IMR-90 (cell line): ENCODE measurements around the gene THOP1. TPM values are rescaled to one million over a fixed set of nuclear protein-coding genes. Genes with fewer than 3 reads are reported as not detected.

Source experiments
- ATAC-seq: fragments of 200-7000 bp; cut with Tn5 transposase; 2 replicates; pipeline ENCODE4 v1.9.1; 2020; ENCODE audit warnings: low read depth, mild to moderate bottlenecking, moderate library complexity
- BruUV-seq: library from RNA; stranded (reverse); fragments of 400-500 nt; replicated peaks from 2 replicates; lab custom pipeline; 2021; lab: Mats Ljungman, UMichigan
- CTCF ChIA-PET: fragments of 300-600 bp; formaldehyde crosslinking; extraction: SDS; loops from one replicate; lab custom pipeline; 2021; ENCODE audit warnings: antibody characterized with exemption; lab: Yijun Ruan, JAX
- POLR2A ChIA-PET: fragments of 300-600 bp; sonication (Branson Sonifier 250); formaldehyde crosslinking; loops from one replicate; lab custom pipeline; 2022; ENCODE audit warnings: antibody characterized with exemption; ENCODE audit not compliant: unreplicated experiment; lab: Charles Lee
- DNase-seq: peaks from one replicate; pipeline ENCODE4 v3.0.0; 2013
- H2AFZ ChIP-seq: replicated peaks from 2 replicates; pipeline ENCODE3; 2013; ENCODE audit warnings: low read length, mild to moderate bottlenecking; ENCODE audit not compliant: poor library complexity
- H2AK5ac ChIP-seq: 2 replicates; pipeline ENCODE4 v1.6.1; 2013; ENCODE audit warnings: low read depth, low read length, inconsistent platforms
- H2AK9ac ChIP-seq: replicated peaks from 2 replicates; pipeline ENCODE3; 2013; ENCODE audit warnings: mild to moderate bottlenecking, low read depth, low read length, moderate library complexity; ENCODE audit not compliant: poor library complexity
- H2BK120ac ChIP-seq: 2 replicates; pipeline ENCODE4 v1.6.1; 2013; ENCODE audit warnings: low read depth, low read length, inconsistent platforms
- H2BK15ac ChIP-seq: 3 replicates; pipeline ENCODE4 v1.6.1; 2013; ENCODE audit warnings: low read depth, low read length, inconsistent platforms
- H2BK20ac ChIP-seq: 2 replicates; pipeline ENCODE4 v1.6.1; 2013; ENCODE audit warnings: low read depth, mild to moderate bottlenecking, inconsistent platforms, low read length, moderate library complexity
- H2BK5ac ChIP-seq: 2 replicates; pipeline ENCODE4 v1.6.1; 2013; ENCODE audit warnings: mild to moderate bottlenecking, low read depth, low read length, inconsistent platforms; ENCODE audit not compliant: poor library complexity, severe bottlenecking
- H3K14ac ChIP-seq: replicated peaks from 2 replicates; pipeline ENCODE4 v1.6.1; 2013; ENCODE audit warnings: low read depth, low read length, inconsistent platforms
- H3K18ac ChIP-seq: 2 replicates; pipeline ENCODE4 v1.6.1; 2013; ENCODE audit warnings: low read depth, low read length, control low read depth
- H3K23ac ChIP-seq: 2 replicates; pipeline ENCODE4 v1.6.1; 2013; ENCODE audit warnings: low read depth, low read length, inconsistent platforms
- H3K27ac ChIP-seq: 2 replicates; pipeline ENCODE4 v1.5.1; 2013; ENCODE audit warnings: mild to moderate bottlenecking, control low read depth, low read length; ENCODE audit not compliant: insufficient read depth
- H3K27me3 ChIP-seq: 2 replicates; pipeline ENCODE4 v1.6.1; 2013; ENCODE audit warnings: low read length; ENCODE audit not compliant: control insufficient read depth, insufficient read depth
- H3K36me3 ChIP-seq: 2 replicates; pipeline ENCODE4 v1.6.1; 2013; ENCODE audit warnings: low read length, mixed read lengths; ENCODE audit not compliant: control insufficient read depth, insufficient read depth
- H3K4ac ChIP-seq: 2 replicates; pipeline ENCODE4 v1.6.1; 2013; ENCODE audit warnings: low read depth, low read length, inconsistent platforms
- H3K4me1 ChIP-seq: 2 replicates; pipeline ENCODE4 v1.6.1; 2013; ENCODE audit warnings: low read length, mixed read lengths; ENCODE audit not compliant: control insufficient read depth, insufficient read depth
- H3K4me2 ChIP-seq: 2 replicates; pipeline ENCODE4 v1.6.1; 2013; ENCODE audit warnings: low read depth, mild to moderate bottlenecking, control low read depth, low read length, moderate library complexity
- H3K4me3 ChIP-seq: 2 replicates; pipeline ENCODE4 v1.5.1; 2013; ENCODE audit warnings: low read depth, mild to moderate bottlenecking, control low read depth, low read length, moderate library complexity; ENCODE audit not compliant: insufficient read depth
- H3K56ac ChIP-seq: 2 replicates; pipeline ENCODE4 v1.6.1; 2013; ENCODE audit warnings: low read length, inconsistent platforms; ENCODE audit not compliant: insufficient read depth; ENCODE audit errors: extremely low read depth
- H3K79me1 ChIP-seq, 2 experiments: 2 replicates each; pipeline ENCODE4 v1.6.1; 2013; ENCODE audit warnings: low read length in 2 of 2, inconsistent platforms in 1 of 2, low read depth in 1 of 2
- H3K9ac ChIP-seq: 2 replicates; pipeline ENCODE4 v1.6.1; 2013; ENCODE audit warnings: low read depth, low read length, control low read depth
- H3K9me1 ChIP-seq: 2 replicates; pipeline ENCODE4 v1.6.1; 2013; ENCODE audit warnings: low read length, inconsistent platforms; ENCODE audit not compliant: insufficient read depth
- H3K9me3 ChIP-seq: 2 replicates; pipeline ENCODE4 v1.6.1; 2013; ENCODE audit warnings: low read length; ENCODE audit not compliant: control insufficient read depth, insufficient read depth
- H4K20me1 ChIP-seq: 2 replicates; pipeline ENCODE4 v1.6.1; 2013; ENCODE audit warnings: low read length, inconsistent platforms; ENCODE audit not compliant: insufficient read depth
- H4K5ac ChIP-seq: 2 replicates; pipeline ENCODE4 v1.6.1; 2013; ENCODE audit warnings: mild to moderate bottlenecking, low read depth, low read length, control low read depth
- H4K8ac ChIP-seq, 2 experiments: 2 replicates each; pipeline ENCODE4 v1.6.1; 2013; ENCODE audit warnings: low read depth in 2 of 2, low read length in 2 of 2, control low read depth in 1 of 2, inconsistent platforms in 1 of 2
- H4K91ac ChIP-seq: 2 replicates; pipeline ENCODE4 v1.6.1; 2013; ENCODE audit warnings: low read depth, low read length, inconsistent platforms; ENCODE audit not compliant: insufficient read depth
- BHLHE40 ChIP-seq: fragments of 150-350 bp; IDR thresholded peaks from 2 replicates; pipeline ENCODE4 v1.6.1; 2016; ENCODE audit warnings: mild to moderate bottlenecking, low read depth, low read length
- CEBPB ChIP-seq: IDR thresholded peaks from 2 replicates; pipeline ENCODE4 v1.6.1; 2012; ENCODE audit warnings: low read depth, low read length, improper control_type of control experiment
- CHD1 ChIP-seq: IDR thresholded peaks from 2 replicates; pipeline ENCODE4 v1.6.1; 2012; ENCODE audit warnings: low read depth, low read length, improper control_type of control experiment
- FOS ChIP-seq: fragments of 150-350 bp; IDR thresholded peaks from 2 replicates; pipeline ENCODE4 v1.6.1; 2016; ENCODE audit warnings: low read depth, low read length
- MAFK ChIP-seq: IDR thresholded peaks from 2 replicates; pipeline ENCODE4 v1.6.1; 2012; ENCODE audit warnings: low read depth, low read length, improper control_type of control experiment
- MAZ ChIP-seq: IDR thresholded peaks from 2 replicates; pipeline ENCODE4 v1.6.1; 2012; ENCODE audit warnings: low read depth, mild to moderate bottlenecking, low read length, improper control_type of control experiment, moderate library complexity, borderline replicate concordance
- MXI1 ChIP-seq: IDR thresholded peaks from 2 replicates; pipeline ENCODE4 v1.6.1; 2012; ENCODE audit warnings: low read depth, mild to moderate bottlenecking, low read length, moderate library complexity, borderline replicate concordance
- NFE2L2 ChIP-seq: fragments of 150-350 bp; IDR thresholded peaks from 2 replicates; pipeline ENCODE4 v1.6.1; 2016; ENCODE audit warnings: low read depth, mild to moderate bottlenecking, low read length
- POLR2A ChIP-seq: IDR thresholded peaks from 2 replicates; pipeline ENCODE4 v1.6.1; 2012; ENCODE audit warnings: mild to moderate bottlenecking, low read depth, low read length
- RAD21 ChIP-seq: IDR thresholded peaks from 2 replicates; pipeline ENCODE4 v1.6.1; 2012; ENCODE audit warnings: low read length, improper control_type of control experiment
- RCOR1 ChIP-seq: IDR thresholded peaks from 2 replicates; pipeline ENCODE4 v1.6.1; 2012; ENCODE audit warnings: mild to moderate bottlenecking, low read length, improper control_type of control experiment; ENCODE audit not compliant: insufficient replicate concordance
- RFX5 ChIP-seq: IDR thresholded peaks from 2 replicates; pipeline ENCODE4 v1.8.0; 2012; ENCODE audit warnings: low read depth, mild to moderate bottlenecking, low read length, moderate library complexity
- SMC3 ChIP-seq: fragments of 150-350 bp; IDR thresholded peaks from 2 replicates; pipeline ENCODE4 v1.6.1; 2016; ENCODE audit warnings: low read depth, mild to moderate bottlenecking, antibody characterized with exemption, low read length, moderate library complexity
- USF2 ChIP-seq: fragments of 150-350 bp; IDR thresholded peaks from 2 replicates; pipeline ENCODE4 v1.6.1; 2017; ENCODE audit warnings: mild to moderate bottlenecking, antibody characterized with exemption, low read length, low read depth
- WGBS, 2 experiments: methylation state at CpG; one replicate each; pipeline versions ENCODE4 v1.1.5 to v1.1.7; 2013; ENCODE audit warnings: missing lambda C conversion rate in 2 of 2; ENCODE audit not compliant: insufficient read length in 1 of 2; ENCODE audit errors: extremely low coverage in 2 of 2; 5-methylcytosine and 5-hydroxymethylcytosine counted together
- dilution Hi-C: fragments of 300-500 bp; cut with HindIII; formaldehyde crosslinking; loops from one replicate; pipeline ENCODE4 v1.14.3; 2018; ENCODE audit warnings: low sequenced_read_pairs; ENCODE audit not compliant: unreplicated experiment
- in situ Hi-C: fragments of 300-500 bp; cut with MboI; formaldehyde crosslinking; loops from 3 replicates; pipeline ENCODE4 v1.14.3; 2019; ENCODE audit warnings: low sequenced_read_pairs, inconsistent platforms, mixed read lengths
- intact Hi-C: fragments of 100-400 bp; cut with micrococcal nuclease; formaldehyde crosslinking; loops from 2 replicates; pipeline ENCODE4 v1.10.0; 2022
- polyA plus RNA-seq, 3 experiments: library from polyadenylated mRNA; depleted of rRNA; stranded (reverse); fragments of >200 nt; gene quantifications; 2 replicates each; pipeline ENCODE4 v1.2.3, GENCODE V29; 2012; ENCODE audit warnings: low replicate concordance in 1 of 3
- total RNA-seq: library from RNA; depleted of rRNA; stranded (reverse); fragments of >200 nt; gene quantifications from 2 replicates; pipeline ENCODE4 v1.2.3, GENCODE V29; 2012
- TF ChIP-seq, protein P1 (sequence below): conservative IDR thresholded peaks from 2 replicates; pipeline ENCODE4 v1.5.1; 2012; ENCODE audit warnings: mild to moderate bottlenecking, low read depth, low read length, improper control_type of control experiment
- TF ChIP-seq, protein P2 (sequence below): fragments of 150-350 bp; IDR thresholded peaks from 2 replicates; pipeline ENCODE4 v1.6.1; 2016; ENCODE audit warnings: low read depth, mild to moderate bottlenecking, low read length, moderate library complexity, borderline replicate concordance

Gene THOP1
- total and polyA plus RNA-seq, 2 of the 4 experiments (the other 2 are of a cell fraction) = 57.5 to 91.9 TPM

GRCh38 chr19:2779121-2779740 lies 6.1 kb upstream of the THOP1 start:
- H3K4ac ChIP-seq = no peak overlapping the region
- WGBS, 2 experiments = 84% methylated on average over 7 of the region's 14 CpGs; no CpG with 5 or more reads in 1 of the 2 experiments
- dilution Hi-C loops (no loop called here), intact Hi-C loops (no loop called here), in situ Hi-C loops (no loop called here)
- H3K27ac ChIP-seq = no peak overlapping the region
- CTCF ChIA-PET = no interaction called here
- H3K23ac ChIP-seq = no peak overlapping the region
- H3K4me2 ChIP-seq = no peak overlapping the region
- H2AK9ac ChIP-seq = no peak overlapping the region
- peaks cover 4% of the 10 kb centered on the region; the same call in 1 of the 2 replicates for H3K4me1 ChIP-seq
- H2BK5ac ChIP-seq = no peak overlapping the region
- no peak overlapping the region for H2BK20ac ChIP-seq
- TF ChIP-seq RFX5 (no peak), BHLHE40 (no peak), USF2 (no peak), FOS (no peak), RCOR1 (no peak), MAFK (no peak), RAD21 (no peak), MXI1 (no peak), MAZ (no peak), CEBPB (no peak), NFE2L2 (no peak), CHD1 (no peak), POLR2A (no peak), SMC3 (no peak)
- TF ChIP-seq, protein P1, sequence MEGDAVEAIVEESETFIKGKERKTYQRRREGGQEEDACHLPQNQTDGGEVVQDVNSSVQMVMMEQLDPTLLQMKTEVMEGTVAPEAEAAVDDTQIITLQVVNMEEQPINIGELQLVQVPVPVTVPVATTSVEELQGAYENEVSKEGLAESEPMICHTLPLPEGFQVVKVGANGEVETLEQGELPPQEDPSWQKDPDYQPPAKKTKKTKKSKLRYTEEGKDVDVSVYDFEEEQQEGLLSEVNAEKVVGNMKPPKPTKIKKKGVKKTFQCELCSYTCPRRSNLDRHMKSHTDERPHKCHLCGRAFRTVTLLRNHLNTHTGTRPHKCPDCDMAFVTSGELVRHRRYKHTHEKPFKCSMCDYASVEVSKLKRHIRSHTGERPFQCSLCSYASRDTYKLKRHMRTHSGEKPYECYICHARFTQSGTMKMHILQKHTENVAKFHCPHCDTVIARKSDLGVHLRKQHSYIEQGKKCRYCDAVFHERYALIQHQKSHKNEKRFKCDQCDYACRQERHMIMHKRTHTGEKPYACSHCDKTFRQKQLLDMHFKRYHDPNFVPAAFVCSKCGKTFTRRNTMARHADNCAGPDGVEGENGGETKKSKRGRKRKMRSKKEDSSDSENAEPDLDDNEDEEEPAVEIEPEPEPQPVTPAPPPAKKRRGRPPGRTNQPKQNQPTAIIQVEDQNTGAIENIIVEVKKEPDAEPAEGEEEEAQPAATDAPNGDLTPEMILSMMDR = no peak
- TF ChIP-seq, protein P2, sequence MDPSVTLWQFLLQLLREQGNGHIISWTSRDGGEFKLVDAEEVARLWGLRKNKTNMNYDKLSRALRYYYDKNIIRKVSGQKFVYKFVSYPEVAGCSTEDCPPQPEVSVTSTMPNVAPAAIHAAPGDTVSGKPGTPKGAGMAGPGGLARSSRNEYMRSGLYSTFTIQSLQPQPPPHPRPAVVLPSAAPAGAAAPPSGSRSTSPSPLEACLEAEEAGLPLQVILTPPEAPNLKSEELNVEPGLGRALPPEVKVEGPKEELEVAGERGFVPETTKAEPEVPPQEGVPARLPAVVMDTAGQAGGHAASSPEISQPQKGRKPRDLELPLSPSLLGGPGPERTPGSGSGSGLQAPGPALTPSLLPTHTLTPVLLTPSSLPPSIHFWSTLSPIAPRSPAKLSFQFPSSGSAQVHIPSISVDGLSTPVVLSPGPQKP = no peak
- no peak overlapping the region for H4K5ac ChIP-seq
- H3K56ac ChIP-seq = no peak overlapping the region
- BruUV-seq = no TSS peak
- no peak for ATAC-seq
- no peak for DNase-seq
- H4K8ac ChIP-seq = no peak overlapping the region
- H3K9me1 ChIP-seq = peaks cover 6% of the 10 kb centered on the region; the same call in 1 of the 2 replicates
- H3K18ac ChIP-seq = no peak overlapping the region
- H3K14ac ChIP-seq = no peak overlapping the region
- H2BK15ac ChIP-seq = no peak overlapping the region
- H3K9me3 ChIP-seq = no peaks in the 10 kb centered on the region
- no peak overlapping the region for H3K9ac ChIP-seq
- H2AK5ac ChIP-seq = no peak overlapping the region
- peaks cover 78% of the 10 kb centered on the region for H4K20me1 ChIP-seq
- H3K79me1 ChIP-seq = peaks cover 5 to 77% of the 10 kb centered on the region in 2 experiments; a peak in 2 of 4 replicates
- no peak overlapping the region for H4K91ac ChIP-seq
- no peaks in the 10 kb centered on the region for H3K27me3 ChIP-seq
- no peak overlapping the region for H2AFZ ChIP-seq
- H3K4me3 ChIP-seq = no peak overlapping the region
- peaks cover 6% of the 10 kb centered on the region for H3K36me3 ChIP-seq
- no peak overlapping the region for H2BK120ac ChIP-seq
- POLR2A ChIA-PET = no interaction called here
